GM18519 (cell line): ENCODE data around the gene KBTBD4.

Experiments
- ATAC-seq: cut with Tn5 transposase; IDR thresholded peaks from one replicate; pipeline ENCODE4 v1.9.1; 2021; ENCODE audit warnings: mild to moderate bottlenecking, moderate library complexity; ENCODE audit not compliant: unreplicated experiment, low FRiP score

KBTBD4 gene

GRCh38 chr11:47578524-47579494 is at the start of gene KBTBD4, which contains the start of gene NDUFS3:
Gene KBTBD4, minus strand, starts transcription at chr11:47578970. Its CDS starts 19 bp downstream, at chr11:47578951.
Gene NDUFS3, plus strand, starts transcription at chr11:47579074. Its CDS starts 18 bp downstream, at chr11:47579092.
- peak; percentile 88 for ATAC-seq

- no peak for ATAC-seq
Observed at GRCh38 chr11:47628026-47628425, 49.3 kb upstream of the KBTBD4 start.

DNA sequence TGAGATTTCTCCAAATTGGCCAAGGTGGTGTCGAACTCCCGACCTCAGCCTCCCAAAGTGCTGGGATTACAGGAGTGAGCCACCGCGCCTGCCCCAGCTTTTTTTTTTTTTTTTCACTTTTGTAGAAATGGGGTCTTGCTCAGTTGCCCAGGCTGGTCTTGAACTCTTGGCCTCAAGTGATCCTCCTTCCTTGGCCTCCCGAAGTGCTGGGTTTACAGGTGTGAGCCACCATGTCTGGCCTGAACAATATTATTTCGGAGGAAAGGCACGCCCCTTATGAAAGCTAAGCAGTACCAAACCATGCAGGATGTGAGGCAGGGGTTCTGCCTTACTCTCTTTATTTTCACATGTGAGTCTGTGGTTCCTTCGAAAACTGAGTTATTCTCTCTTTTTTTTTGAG is 47.5 kb upstream of the KBTBD4 start:
- ATAC-seq = no peak

DNA sequence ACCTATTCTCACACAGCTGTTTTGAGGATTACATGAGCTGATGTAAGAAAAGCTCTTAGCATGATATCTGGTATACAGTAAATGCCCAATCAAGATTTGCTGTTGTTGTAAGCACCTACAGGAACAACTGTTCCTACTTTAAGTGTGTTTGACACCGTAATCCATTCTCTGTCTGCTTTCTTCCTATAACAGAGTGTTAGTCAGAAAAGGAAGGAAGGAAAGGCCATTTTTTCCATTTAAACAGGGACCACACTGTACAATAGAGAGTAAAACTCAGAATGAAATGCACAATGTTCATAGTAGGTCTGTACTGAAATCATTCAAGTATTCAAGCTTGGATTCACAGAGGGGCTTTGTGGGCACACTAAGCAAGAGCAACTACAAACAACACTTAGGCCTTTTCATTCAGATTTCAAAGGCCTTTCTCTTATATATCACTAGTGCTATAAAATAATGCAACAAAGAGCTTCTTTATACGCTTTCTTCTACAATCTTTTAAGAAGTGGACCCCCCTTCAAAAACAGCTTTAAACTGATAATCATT is 42.1 kb upstream of the KBTBD4 start:
- ATAC-seq = no peak

- ATAC-seq = no peak
Observed at GRCh38 chr11:47617417-47617809, 38.6 kb upstream of the KBTBD4 start.

GRCh38 chr11:47616726-47617416 is 38.1 kb upstream of the KBTBD4 start:
- no peak for ATAC-seq

DNA sequence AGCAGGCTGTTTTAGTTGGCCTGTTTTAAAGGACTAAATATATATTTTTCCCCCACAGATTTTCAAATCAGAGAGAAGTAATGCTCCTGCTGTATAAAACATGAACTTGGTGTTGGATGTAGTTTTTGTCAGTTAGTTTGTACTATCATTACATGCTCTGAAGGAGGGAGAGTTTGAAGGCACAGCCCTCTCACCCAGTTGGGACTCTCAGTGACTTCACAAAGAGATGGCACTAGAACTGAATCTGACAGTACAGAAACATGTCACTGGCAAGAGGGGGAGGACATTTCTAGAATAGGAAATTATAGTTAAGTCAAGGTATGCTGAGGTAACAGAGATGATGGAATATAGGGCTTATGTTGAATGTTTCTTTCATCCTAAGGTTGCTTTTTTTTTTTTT is 36.5 kb upstream of the KBTBD4 start:
- no peak for ATAC-seq

GRCh38 chr11:47611348-47611794 is 32.6 kb upstream of the KBTBD4 start:
- peak; percentile 71 for ATAC-seq

DNA sequence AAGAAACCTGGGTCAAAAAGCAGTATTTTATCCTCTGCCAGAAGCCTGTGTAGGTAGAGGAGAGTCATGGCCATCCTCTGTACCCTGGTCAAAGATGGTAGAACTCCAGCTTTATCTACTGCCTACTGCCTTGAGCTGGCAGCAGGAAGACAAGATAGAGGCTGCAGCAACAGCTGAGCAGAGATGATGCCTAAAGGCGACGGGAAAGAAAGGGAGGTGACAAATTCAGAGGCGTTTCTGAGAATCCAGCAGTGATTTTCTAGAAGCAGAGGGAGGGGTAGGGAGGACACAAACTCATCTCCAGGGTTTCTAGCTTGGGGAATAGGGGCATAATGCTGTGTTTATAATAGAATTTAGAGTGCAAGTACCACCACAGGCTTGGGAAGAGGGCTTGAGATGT is 30.9 kb upstream of the KBTBD4 start:
- no peak for ATAC-seq

GRCh38 chr11:47607380-47607779 is 28.6 kb upstream of the KBTBD4 start:
- no peak for ATAC-seq

- no peak for ATAC-seq
Observed at GRCh38 chr11:47606731-47607130, 28.0 kb upstream of the KBTBD4 start.

DNA sequence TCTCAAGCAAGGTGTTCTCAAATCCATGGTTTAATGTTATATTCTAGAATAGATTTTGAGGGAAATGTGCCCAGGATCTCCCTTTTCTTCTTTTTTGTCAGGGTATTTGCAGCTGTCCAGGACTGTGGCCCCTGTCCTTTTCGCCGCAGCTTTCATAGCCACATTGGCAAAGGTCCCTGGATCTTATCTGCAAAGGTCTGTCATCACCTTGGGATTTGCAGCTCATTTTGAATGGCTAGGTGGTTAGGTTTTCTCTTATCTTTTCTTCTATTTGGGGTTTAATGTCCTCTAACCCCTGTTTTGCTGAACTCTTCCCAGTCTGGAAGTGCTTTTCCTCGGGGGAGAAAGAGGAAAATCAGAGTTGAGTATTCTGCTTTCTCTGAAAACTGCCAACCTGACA is 27.2 kb upstream of the KBTBD4 start:
- no peak for ATAC-seq

DNA sequence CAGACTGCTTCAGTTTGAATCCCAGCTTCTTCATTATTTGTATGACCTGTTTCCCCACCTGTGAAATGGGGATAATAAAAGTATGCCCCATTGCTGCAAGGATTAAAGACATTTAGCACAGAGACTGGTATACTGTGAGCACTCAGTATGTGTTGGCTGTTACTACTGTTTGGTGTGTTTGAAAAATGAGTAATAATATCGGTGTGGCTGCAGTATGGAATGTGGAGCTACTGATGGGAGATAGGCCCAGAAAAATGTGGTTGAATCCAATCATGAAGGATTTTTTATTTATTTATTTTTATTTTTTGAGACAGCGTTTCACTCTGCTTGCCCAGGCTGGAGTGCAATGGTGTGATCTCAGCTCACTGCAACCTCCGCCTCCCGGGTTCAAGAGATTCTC is 24.5 kb upstream of the KBTBD4 start:
- no peak for ATAC-seq

GRCh38 chr11:47599902-47600301 is 21.1 kb upstream of the KBTBD4 start:
- ATAC-seq = no peak

DNA sequence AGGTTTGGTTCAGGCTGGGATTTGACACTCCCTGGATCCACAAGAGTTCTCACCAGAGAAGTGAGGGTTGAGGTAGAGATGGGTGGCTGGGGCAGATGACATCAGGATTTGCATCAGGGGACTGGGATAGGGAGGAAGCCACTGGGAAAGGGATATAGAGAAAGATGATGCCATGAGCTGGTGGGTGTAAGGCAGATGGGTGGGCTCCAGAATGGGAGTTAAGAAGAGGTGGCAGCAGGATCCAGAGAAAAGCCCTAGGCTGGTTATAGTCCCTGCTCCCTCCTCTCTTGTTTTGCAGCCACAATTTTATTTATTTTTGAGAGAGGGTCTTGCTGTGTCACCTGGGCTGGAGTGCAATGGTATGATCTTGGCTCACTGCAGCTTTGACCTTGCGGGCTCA is 17.2 kb upstream of the KBTBD4 start:
- no peak for ATAC-seq

- ATAC-seq = no peak
Observed at GRCh38 chr11:47595029-47595428, 16.3 kb upstream of the KBTBD4 start.

DNA sequence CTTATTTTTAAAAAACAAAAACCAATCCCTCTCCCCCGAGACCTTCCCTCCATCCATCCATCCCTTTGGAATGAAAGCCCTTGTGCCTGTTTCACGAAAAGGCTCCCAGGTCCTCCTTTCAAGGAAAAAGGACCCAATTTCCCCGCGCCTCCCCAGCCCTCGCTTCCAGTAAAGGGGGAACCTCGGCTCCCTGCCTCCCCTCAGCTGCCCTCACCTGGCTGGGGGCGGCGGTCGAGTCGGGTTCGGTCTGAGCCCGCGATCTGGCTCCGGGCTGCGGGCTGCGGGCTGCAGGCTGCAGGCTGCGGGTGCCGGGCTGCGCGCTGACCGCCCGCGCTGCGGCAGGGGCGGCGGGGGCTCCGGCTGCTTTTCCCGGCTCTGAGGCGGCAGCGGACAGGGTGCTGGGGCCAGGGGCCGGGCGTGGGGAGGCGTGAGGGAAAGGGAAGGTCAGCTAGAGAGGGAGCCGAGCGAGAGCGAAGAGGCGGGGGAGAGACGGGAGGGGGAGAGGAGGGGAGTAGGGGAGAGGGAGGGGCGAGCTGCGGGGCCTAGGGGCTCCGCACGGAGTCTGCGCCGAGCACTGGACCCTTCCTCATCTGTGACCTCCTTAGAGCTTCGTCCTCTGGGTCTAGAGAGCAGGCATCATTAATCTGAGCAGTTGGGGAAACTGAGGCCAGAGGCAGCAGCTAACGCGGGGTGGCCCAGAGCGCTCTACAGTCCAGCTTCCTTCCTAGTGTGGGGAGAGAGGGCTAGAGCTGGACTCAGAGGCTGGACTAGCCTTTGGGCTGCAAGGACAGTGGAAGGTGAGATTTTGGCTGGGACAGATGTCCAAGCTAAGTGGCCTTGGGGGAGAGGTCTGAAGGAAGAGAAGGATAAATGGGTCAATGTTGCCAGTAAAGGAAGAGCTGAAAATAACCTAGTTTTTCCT is 15.4 kb upstream of the KBTBD4 start, which contains the start of gene C1QTNF4:
C1QTNF4 (minus strand) TSS at position 478 of the 922 bp plus-strand sequence. CDS start 3,601 bp downstream, outside the sequence.
- ATAC-seq = no peak

GRCh38 chr11:47593492-47593933 is 14.7 kb upstream of the KBTBD4 start:
- no peak for ATAC-seq

- no peak for ATAC-seq
Observed at GRCh38 chr11:47592970-47593369, 14.2 kb upstream of the KBTBD4 start.

- ATAC-seq = no peak
Observed at GRCh38 chr11:47592251-47592650, 13.5 kb upstream of the KBTBD4 start.
